HG03097 (cell line): ENCODE results near the gene PPP2R2B.

Experiments
- ATAC-seq: cut with Tn5 transposase; IDR thresholded peaks from one replicate; pipeline ENCODE4 v1.9.1; 2021; ENCODE audit not compliant: unreplicated experiment, low FRiP score

PPP2R2B gene

GRCh38 chr5:146789712-146790653 is 88.6 kb downstream of the PPP2R2B start:
- no peak for ATAC-seq

DNA sequence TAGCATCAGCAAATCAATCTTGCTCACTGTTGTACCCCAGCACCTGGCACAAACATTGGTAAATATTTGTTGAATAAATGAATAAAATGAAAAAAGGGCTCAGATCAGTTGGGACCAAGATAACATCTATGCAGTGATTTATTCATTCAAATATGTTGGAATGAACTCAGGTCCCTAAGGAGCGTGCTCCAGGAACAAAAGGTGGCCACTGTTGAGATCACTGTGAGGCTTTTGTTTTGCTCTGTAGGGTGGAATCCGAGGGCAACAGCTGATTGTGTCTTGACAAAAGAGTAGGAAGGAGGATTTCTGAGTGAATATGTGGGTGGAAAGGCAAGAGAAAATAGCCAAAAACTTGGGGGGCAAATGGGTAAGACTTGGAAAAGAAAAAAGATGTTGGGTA is 89.7 kb downstream of the PPP2R2B start:
- ATAC-seq, result no peak

- ATAC-seq, result no peak
These were observed 93.5 kb downstream of the PPP2R2B start for GRCh38 chr5:146785065-146785464.

DNA sequence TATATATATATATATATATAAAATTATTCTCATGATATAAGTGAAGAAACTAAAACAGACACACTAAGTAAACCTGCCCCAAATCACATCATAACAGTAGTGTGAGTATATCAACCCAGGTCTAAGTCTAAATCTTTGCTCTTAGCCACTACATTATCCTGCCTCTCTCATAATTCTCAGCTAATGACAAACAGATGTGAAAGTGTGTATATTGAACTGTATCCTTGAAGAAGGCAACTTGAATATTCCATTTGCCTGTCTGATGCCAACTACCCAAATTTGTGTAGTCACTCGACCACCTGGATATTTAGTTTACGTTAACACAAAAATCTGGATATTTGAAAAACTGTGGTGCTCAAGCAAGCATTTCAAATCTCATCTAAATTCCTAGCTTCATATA is 97.4 kb downstream of the PPP2R2B start:
- ATAC-seq, result no peak

DNA sequence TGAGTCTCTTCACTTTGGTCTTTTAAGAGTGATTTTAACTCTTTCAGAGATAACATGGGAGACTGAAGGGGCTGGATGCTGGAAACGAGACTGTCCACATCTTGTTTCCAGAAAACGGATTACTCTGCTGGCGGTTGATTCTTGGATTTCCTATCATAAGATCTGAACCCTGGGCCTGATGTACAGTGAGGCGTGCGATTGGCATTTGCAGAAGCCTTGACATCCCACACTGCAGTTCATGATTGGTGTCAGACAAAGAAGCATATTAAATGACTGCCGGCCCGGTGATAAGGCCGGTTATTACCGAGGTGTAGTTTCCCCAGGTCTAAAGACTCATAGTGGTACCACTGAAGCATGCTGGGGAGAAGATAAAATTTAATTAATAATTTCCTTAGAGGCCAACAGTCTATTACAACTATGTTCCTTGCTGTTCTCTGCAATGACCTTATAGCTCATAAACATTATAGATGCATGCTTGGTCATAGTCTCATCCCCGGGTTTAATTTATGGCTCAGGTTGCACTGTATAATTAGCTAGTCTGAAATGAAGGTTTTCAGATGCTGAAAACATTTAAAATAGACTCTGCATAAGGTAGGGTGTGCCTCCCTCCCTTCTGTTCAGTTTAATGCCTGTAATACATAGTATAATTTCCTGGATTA is 99.2 kb downstream of the PPP2R2B start:
- ATAC-seq, result no peak

GRCh38 chr5:146778795-146779194 is 99.8 kb downstream of the PPP2R2B start:
- no peak for ATAC-seq

GRCh38 chr5:146778261-146778660 is 100.3 kb downstream of the PPP2R2B start:
- no peak for ATAC-seq

- no peak for ATAC-seq
These were observed 105.6 kb downstream of the PPP2R2B start for GRCh38 chr5:146772881-146773466.

- ATAC-seq, result no peak
These were observed 107.6 kb downstream of the PPP2R2B start for GRCh38 chr5:146770980-146771379.

- no peak for ATAC-seq
These were observed 108.0 kb downstream of the PPP2R2B start for GRCh38 chr5:146770546-146770945.

DNA sequence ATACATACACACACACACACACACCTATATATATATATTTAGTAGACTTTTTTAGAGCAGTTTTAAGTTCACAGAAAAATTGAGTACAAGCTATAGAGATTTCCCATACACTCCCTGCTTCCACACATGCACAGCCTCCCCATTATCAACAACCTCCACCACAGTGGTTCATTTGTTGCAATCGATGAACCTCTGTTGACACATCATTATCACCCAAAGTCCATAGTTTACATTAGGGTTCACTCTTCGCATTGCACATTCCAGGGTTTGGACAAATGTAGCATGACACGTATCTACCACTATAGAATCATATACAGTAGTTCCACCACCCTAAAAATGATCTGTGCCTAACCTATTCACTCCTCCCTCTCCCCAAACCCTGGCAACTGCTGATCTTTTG is 111.0 kb downstream of the PPP2R2B start:
- ATAC-seq, result no peak

DNA sequence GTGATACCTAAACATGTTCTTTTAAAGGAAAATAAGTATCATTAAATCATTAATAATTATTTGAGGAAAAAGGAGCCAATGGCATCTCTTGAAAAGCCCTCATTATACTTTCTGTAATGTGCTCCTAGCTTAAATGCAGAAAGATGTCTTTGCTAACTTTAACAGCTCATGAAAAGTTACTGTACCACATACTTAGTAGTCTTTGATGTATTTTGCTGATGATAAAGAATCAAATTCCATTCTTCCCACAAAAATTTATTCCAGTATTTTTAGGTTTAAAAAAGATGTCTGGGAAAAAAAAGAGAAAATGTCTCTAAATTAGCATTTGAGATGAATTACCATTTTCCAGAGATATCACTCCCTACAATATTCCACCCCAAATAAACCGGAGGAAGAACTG is 112.5 kb downstream of the PPP2R2B start:
- no peak for ATAC-seq

DNA sequence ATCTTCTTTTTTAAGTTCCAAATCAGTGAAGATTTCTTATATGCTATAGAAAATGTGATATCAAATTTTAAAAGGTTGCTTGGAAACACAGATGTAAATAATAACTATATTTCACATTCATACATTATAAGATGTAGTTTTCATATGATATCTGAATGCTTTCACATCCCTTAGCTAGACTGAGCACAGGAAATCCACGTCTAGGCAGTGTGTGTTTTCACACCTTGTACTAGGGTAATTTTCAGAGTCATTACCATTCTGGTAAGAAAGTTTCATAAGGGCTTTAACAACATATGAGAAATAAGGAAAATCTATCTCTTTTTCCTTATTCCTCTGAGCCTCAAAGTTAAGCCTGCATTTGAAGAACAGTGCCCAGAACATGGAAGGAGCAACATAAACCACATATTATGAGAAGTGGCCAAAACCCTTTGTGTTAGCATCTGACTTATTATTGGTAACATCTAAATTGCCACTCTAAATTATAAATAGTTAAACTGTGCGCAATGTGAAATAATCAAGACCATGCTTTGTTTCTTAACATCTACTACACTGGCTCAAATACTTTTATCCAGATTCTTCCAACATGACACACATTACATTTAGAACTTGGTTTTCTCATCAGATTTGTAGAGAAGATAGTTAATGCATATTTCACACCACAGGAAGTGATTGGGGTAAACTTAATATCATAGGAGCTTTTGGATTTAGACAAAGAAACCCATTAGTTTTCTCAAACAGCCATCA is 113.3 kb downstream of the PPP2R2B start:
- no peak for ATAC-seq

DNA sequence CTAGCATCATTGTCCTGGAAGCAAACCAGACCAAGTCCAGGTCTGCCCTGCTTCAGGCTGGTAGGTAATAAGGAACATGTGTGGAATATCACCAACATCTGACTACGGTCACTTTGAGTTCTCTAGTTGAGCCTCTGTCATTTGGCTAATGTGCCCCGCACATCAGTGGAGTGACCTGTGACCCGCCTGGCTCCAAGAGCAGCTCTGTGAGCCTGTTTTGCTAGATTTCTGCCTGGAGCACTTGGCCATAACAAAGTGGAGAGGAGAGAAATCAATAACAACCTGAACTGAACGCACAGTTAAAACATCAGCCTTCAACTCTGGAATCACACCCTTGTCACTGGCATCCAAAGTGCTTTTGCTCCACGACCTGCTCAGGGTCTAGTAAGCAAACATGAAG is 115.7 kb downstream of the PPP2R2B start:
- ATAC-seq, result no peak

GRCh38 chr5:146761811-146762210 is 116.7 kb downstream of the PPP2R2B start:
- no peak for ATAC-seq

GRCh38 chr5:146758938-146759337 is 119.6 kb downstream of the PPP2R2B start:
- no peak for ATAC-seq

- ATAC-seq, result no peak
These were observed 120.5 kb downstream of the PPP2R2B start for GRCh38 chr5:146758076-146758475.

DNA sequence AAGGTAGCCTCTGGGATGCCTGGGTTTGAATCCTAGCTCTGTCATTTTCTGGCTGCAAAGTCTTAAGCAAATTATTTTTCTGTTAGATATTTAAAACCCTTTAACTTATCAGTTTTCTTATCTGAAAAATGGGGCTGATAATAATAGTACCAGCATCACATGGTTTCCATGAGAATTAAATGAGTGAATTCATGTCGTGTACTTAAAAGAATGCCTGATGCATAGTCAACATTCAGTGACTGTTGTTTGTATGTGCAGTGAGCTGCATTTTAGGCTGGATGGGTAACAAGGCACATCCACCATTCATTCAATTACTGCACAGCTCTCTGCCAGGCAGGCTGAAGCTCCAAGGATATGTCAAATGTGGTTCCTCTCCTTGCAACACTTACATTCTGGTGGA is 122.0 kb downstream of the PPP2R2B start:
- no peak for ATAC-seq

- ATAC-seq, result no peak
These were observed 122.8 kb downstream of the PPP2R2B start for GRCh38 chr5:146755793-146756192.

DNA sequence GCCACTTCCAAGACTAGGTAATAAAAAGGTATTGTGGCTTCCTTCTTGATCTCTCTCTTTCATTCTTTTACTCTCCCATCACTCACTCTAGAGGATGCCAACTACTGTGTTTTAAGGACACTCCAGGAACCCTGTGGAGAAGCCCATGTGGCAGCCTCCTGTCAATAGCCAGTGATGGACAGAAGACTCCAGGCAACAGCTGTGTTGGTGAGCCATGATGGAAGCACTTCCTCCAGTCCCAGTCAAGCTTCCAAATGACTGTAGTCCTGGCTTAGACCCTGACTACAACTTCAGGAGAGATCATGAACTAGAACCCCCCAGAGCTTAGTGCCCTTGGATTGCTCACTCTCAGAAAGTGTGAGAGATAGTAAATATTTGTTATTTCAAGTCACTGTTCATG is 123.9 kb downstream of the PPP2R2B start:
- ATAC-seq, result no peak

DNA sequence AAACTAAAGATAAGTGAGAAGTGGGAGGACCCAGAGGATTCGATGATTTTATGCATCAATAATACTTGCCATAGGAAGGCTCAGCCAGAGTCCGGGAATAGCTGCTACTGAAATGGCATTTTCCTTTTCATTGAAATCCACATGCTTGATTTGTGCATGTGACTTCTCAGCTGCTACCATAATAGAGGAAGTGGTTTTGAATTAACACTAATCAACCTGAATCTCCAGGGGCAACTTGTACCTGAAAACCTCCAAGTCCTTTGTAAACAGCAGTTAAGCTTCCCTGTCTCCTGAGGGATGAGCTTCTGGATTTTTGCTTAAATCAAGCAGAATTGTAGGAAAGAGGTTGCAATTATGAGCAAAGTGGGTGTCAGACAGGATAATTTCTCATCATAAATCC is 124.9 kb downstream of the PPP2R2B start:
- no peak for ATAC-seq
